GM18499 (cell line): Measurements from ENCODE around the gene GOLGA6A.
"Not testable (repeated sequence)": the region's sequence is repeated elsewhere in the genome, so short reads cannot be mapped to it uniquely, and the experiment has no call there.

Experiments used
- ATAC-seq: cut with Tn5 transposase; IDR thresholded peaks from one replicate; pipeline ENCODE4 v1.9.1; 2021; ENCODE audit warnings: moderate number of reproducible peaks; ENCODE audit not compliant: insufficient read depth, unreplicated experiment

The GOLGA6A gene

GRCh38 chr15:74053941-74054529 lies 28.3 kb downstream of the GOLGA6A start:
- no peak for ATAC-seq

GRCh38 chr15:74053517-74053916 lies 28.8 kb downstream of the GOLGA6A start:
- ATAC-seq = no peak

GRCh38 chr15:74052271-74053260 lies 29.8 kb downstream of the GOLGA6A start:
- not testable (repeated sequence) for ATAC-seq

GRCh38 chr15:74050556-74051234 lies 31.7 kb downstream of the GOLGA6A start:
- no peak for ATAC-seq

- ATAC-seq = no peak
Measured at GRCh38 chr15:74050127-74050526, 32.2 kb downstream of the GOLGA6A start.

- ATAC-seq = no peak
Measured at GRCh38 chr15:74046275-74046674, 36.1 kb downstream of the GOLGA6A start.

GRCh38 chr15:74045636-74046274 lies 36.6 kb downstream of the GOLGA6A start:
- no peak for ATAC-seq

GRCh38 chr15:74045184-74045583 lies 37.2 kb downstream of the GOLGA6A start:
- no peak for ATAC-seq

GRCh38 chr15:74044267-74045110 lies 37.9 kb downstream of the GOLGA6A start:
- no peak for ATAC-seq

- no peak for ATAC-seq
Measured at GRCh38 chr15:74043425-74044266, 38.7 kb downstream of the GOLGA6A start.

GRCh38 chr15:74042603-74043424 lies 39.5 kb downstream of the GOLGA6A start:
- ATAC-seq = no peak

GRCh38 chr15:74041777-74042435 lies 40.4 kb downstream of the GOLGA6A start:
- no peak for ATAC-seq

- no peak for ATAC-seq
Measured at GRCh38 chr15:74041311-74041756, 41.0 kb downstream of the GOLGA6A start.

- no peak for ATAC-seq
Measured at GRCh38 chr15:74040109-74040850, 42.1 kb downstream of the GOLGA6A start.

- ATAC-seq = no peak
Measured at GRCh38 chr15:74039656-74040010, 42.7 kb downstream of the GOLGA6A start.

GRCh38 chr15:74038707-74039655 lies 43.4 kb downstream of the GOLGA6A start:
- ATAC-seq = no peak
